Endothelial cell of umbilical vein (primary cell): ENCODE measurements around the gene CACNA1C.

Experiments
- EZH2 ChIP-seq: IDR thresholded peaks from 2 replicates; pipeline ENCODE4 v1.6.1; 2012; ENCODE audit warnings: borderline replicate concordance, low read depth, mild to moderate bottlenecking, moderate library complexity, low read length, inconsistent platforms; ENCODE audit not compliant: severe bottlenecking
- FOS ChIP-seq: IDR thresholded peaks from 2 replicates; pipeline ENCODE4 v1.6.1; 2011; ENCODE audit warnings: mild to moderate bottlenecking, low read length, moderate library complexity, borderline replicate concordance; ENCODE audit not compliant: insufficient read depth
- JUN ChIP-seq: IDR thresholded peaks from 2 replicates; pipeline ENCODE4 v1.6.1; 2011; ENCODE audit warnings: borderline replicate concordance, low read depth; ENCODE audit not compliant: insufficient read length, insufficient read depth
- MYC ChIP-seq: IDR thresholded peaks from one replicate; pipeline ENCODE4 v1.6.1; 2011; ENCODE audit warnings: mild to moderate bottlenecking, low read depth, low read length
- POLR2A ChIP-seq: IDR thresholded peaks from 2 replicates; pipeline ENCODE4 v1.6.1; 2012; ENCODE audit warnings: low read depth, mild to moderate bottlenecking, control low read depth, low read length
- POLR2AphosphoS5 ChIP-seq: IDR thresholded peaks from 2 replicates; pipeline ENCODE4 v1.6.1; 2012; ENCODE audit warnings: low read depth, mild to moderate bottlenecking, control low read depth, low read length, moderate library complexity; ENCODE audit not compliant: insufficient read depth
- TF ChIP-seq, protein P1 (sequence below), 2 donors: IDR thresholded peaks; 1 replicate in 1 of 2; 2 replicates in 1 of 2; pipeline ENCODE4 v1.5.1; 2011; ENCODE audit warnings: low read length in 2 of 2, mild to moderate bottlenecking in 2 of 2, moderate library complexity in 2 of 2, control low read depth in 1 of 2, inconsistent platforms in 1 of 2, low read depth in 1 of 2; ENCODE audit not compliant: insufficient read depth in 1 of 2; ENCODE audit errors: extremely low read depth in 1 of 2
- TF ChIP-seq, protein P2 (sequence below): IDR thresholded peaks from 2 replicates; pipeline ENCODE4 v1.6.1; 2011; ENCODE audit not compliant: insufficient read depth, insufficient read length

DNA sequence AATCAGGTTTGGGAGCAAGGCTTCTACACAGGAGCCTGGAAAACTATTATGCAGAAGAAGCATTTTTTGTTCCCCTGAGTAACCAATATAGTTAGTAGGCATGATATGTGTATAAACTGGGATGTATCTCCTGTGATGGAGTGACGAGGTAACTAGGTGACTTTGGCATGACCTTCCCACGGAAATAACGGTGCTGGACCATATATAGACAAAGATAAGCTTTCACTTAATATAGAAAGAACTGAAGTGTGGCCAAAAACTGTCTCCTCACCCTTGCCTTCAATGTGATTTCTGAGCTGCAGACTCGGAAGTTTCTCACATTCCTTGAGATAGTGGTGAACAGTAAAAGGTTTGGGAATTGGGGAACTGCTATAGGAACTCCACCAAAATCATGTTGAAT, 185.3 kb downstream of the CACNA1C start:
- TF ChIP-seq, protein P1, sequence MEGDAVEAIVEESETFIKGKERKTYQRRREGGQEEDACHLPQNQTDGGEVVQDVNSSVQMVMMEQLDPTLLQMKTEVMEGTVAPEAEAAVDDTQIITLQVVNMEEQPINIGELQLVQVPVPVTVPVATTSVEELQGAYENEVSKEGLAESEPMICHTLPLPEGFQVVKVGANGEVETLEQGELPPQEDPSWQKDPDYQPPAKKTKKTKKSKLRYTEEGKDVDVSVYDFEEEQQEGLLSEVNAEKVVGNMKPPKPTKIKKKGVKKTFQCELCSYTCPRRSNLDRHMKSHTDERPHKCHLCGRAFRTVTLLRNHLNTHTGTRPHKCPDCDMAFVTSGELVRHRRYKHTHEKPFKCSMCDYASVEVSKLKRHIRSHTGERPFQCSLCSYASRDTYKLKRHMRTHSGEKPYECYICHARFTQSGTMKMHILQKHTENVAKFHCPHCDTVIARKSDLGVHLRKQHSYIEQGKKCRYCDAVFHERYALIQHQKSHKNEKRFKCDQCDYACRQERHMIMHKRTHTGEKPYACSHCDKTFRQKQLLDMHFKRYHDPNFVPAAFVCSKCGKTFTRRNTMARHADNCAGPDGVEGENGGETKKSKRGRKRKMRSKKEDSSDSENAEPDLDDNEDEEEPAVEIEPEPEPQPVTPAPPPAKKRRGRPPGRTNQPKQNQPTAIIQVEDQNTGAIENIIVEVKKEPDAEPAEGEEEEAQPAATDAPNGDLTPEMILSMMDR (IDR thresholded peaks at IDR 0.05; ENCODE audit: extremely low read depth in 1 of 2, insufficient read depth in 1 of 2, low read depth in 1 of 2, low read length in 2 of 2) = no peak
- TF ChIP-seq POLR2A (no peak), EZH2 (no peak), POLR2AphosphoS5 (no peak), MYC (no peak), JUN (no peak), FOS (no peak)
- TF ChIP-seq, protein P2, sequence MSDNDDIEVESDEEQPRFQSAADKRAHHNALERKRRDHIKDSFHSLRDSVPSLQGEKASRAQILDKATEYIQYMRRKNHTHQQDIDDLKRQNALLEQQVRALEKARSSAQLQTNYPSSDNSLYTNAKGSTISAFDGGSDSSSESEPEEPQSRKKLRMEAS = no peak
